IMR-90 (cell line): Measurements from ENCODE around the gene TCF7L1. TPM values are rescaled to one million over a fixed set of nuclear protein-coding genes. Genes with fewer than 3 reads are reported as not detected.

Experiments
- ATAC-seq: fragments of 200-7000 bp; cut with Tn5 transposase; 2 replicates; pipeline ENCODE4 v1.9.1; 2020; ENCODE audit warnings: low read depth, mild to moderate bottlenecking, moderate library complexity
- BruUV-seq: library from RNA; stranded (reverse); fragments of 400-500 nt; replicated peaks from 2 replicates; lab custom pipeline; 2021; lab: Mats Ljungman, UMichigan
- CTCF ChIA-PET: fragments of 300-600 bp; formaldehyde crosslinking; extraction: SDS; loops from one replicate; lab custom pipeline; 2021; ENCODE audit warnings: antibody characterized with exemption; lab: Yijun Ruan, JAX
- POLR2A ChIA-PET: fragments of 300-600 bp; sonication (Branson Sonifier 250); formaldehyde crosslinking; loops from one replicate; lab custom pipeline; 2022; ENCODE audit warnings: antibody characterized with exemption; ENCODE audit not compliant: unreplicated experiment; lab: Charles Lee
- DNase-seq: peaks from one replicate; pipeline ENCODE4 v3.0.0; 2013
- H2AFZ ChIP-seq: replicated peaks from 2 replicates; pipeline ENCODE3; 2013; ENCODE audit warnings: low read length, mild to moderate bottlenecking; ENCODE audit not compliant: poor library complexity
- H2AK5ac ChIP-seq: 2 replicates; pipeline ENCODE4 v1.6.1; 2013; ENCODE audit warnings: low read depth, low read length, inconsistent platforms
- H2AK9ac ChIP-seq: replicated peaks from 2 replicates; pipeline ENCODE3; 2013; ENCODE audit warnings: mild to moderate bottlenecking, low read depth, low read length, moderate library complexity; ENCODE audit not compliant: poor library complexity
- H2BK120ac ChIP-seq: 2 replicates; pipeline ENCODE4 v1.6.1; 2013; ENCODE audit warnings: low read depth, low read length, inconsistent platforms
- H2BK15ac ChIP-seq: 3 replicates; pipeline ENCODE4 v1.6.1; 2013; ENCODE audit warnings: low read depth, low read length, inconsistent platforms
- H2BK20ac ChIP-seq: 2 replicates; pipeline ENCODE4 v1.6.1; 2013; ENCODE audit warnings: low read depth, mild to moderate bottlenecking, inconsistent platforms, low read length, moderate library complexity
- H2BK5ac ChIP-seq: 2 replicates; pipeline ENCODE4 v1.6.1; 2013; ENCODE audit warnings: mild to moderate bottlenecking, low read depth, low read length, inconsistent platforms; ENCODE audit not compliant: poor library complexity, severe bottlenecking
- H3K14ac ChIP-seq: replicated peaks from 2 replicates; pipeline ENCODE4 v1.6.1; 2013; ENCODE audit warnings: low read depth, low read length, inconsistent platforms
- H3K18ac ChIP-seq: 2 replicates; pipeline ENCODE4 v1.6.1; 2013; ENCODE audit warnings: low read depth, low read length, control low read depth
- H3K23ac ChIP-seq: 2 replicates; pipeline ENCODE4 v1.6.1; 2013; ENCODE audit warnings: low read depth, low read length, inconsistent platforms
- H3K27ac ChIP-seq: 2 replicates; pipeline ENCODE4 v1.5.1; 2013; ENCODE audit warnings: mild to moderate bottlenecking, control low read depth, low read length; ENCODE audit not compliant: insufficient read depth
- H3K27me3 ChIP-seq: 2 replicates; pipeline ENCODE4 v1.6.1; 2013; ENCODE audit warnings: low read length; ENCODE audit not compliant: control insufficient read depth, insufficient read depth
- H3K36me3 ChIP-seq: 2 replicates; pipeline ENCODE4 v1.6.1; 2013; ENCODE audit warnings: low read length, mixed read lengths; ENCODE audit not compliant: control insufficient read depth, insufficient read depth
- H3K4ac ChIP-seq: 2 replicates; pipeline ENCODE4 v1.6.1; 2013; ENCODE audit warnings: low read depth, low read length, inconsistent platforms
- H3K4me1 ChIP-seq: 2 replicates; pipeline ENCODE4 v1.6.1; 2013; ENCODE audit warnings: low read length, mixed read lengths; ENCODE audit not compliant: control insufficient read depth, insufficient read depth
- H3K4me2 ChIP-seq: 2 replicates; pipeline ENCODE4 v1.6.1; 2013; ENCODE audit warnings: low read depth, mild to moderate bottlenecking, control low read depth, low read length, moderate library complexity
- H3K4me3 ChIP-seq: 2 replicates; pipeline ENCODE4 v1.5.1; 2013; ENCODE audit warnings: low read depth, mild to moderate bottlenecking, control low read depth, low read length, moderate library complexity; ENCODE audit not compliant: insufficient read depth
- H3K56ac ChIP-seq: 2 replicates; pipeline ENCODE4 v1.6.1; 2013; ENCODE audit warnings: low read length, inconsistent platforms; ENCODE audit not compliant: insufficient read depth; ENCODE audit errors: extremely low read depth
- H3K79me1 ChIP-seq, 2 experiments: 2 replicates each; pipeline ENCODE4 v1.6.1; 2013; ENCODE audit warnings: low read length in 2 of 2, inconsistent platforms in 1 of 2, low read depth in 1 of 2
- H3K9ac ChIP-seq: 2 replicates; pipeline ENCODE4 v1.6.1; 2013; ENCODE audit warnings: low read depth, low read length, control low read depth
- H3K9me1 ChIP-seq: 2 replicates; pipeline ENCODE4 v1.6.1; 2013; ENCODE audit warnings: low read length, inconsistent platforms; ENCODE audit not compliant: insufficient read depth
- H3K9me3 ChIP-seq: 2 replicates; pipeline ENCODE4 v1.6.1; 2013; ENCODE audit warnings: low read length; ENCODE audit not compliant: control insufficient read depth, insufficient read depth
- H4K20me1 ChIP-seq: 2 replicates; pipeline ENCODE4 v1.6.1; 2013; ENCODE audit warnings: low read length, inconsistent platforms; ENCODE audit not compliant: insufficient read depth
- H4K5ac ChIP-seq: 2 replicates; pipeline ENCODE4 v1.6.1; 2013; ENCODE audit warnings: mild to moderate bottlenecking, low read depth, low read length, control low read depth
- H4K8ac ChIP-seq, 2 experiments: 2 replicates each; pipeline ENCODE4 v1.6.1; 2013; ENCODE audit warnings: low read depth in 2 of 2, low read length in 2 of 2, control low read depth in 1 of 2, inconsistent platforms in 1 of 2
- H4K91ac ChIP-seq: 2 replicates; pipeline ENCODE4 v1.6.1; 2013; ENCODE audit warnings: low read depth, low read length, inconsistent platforms; ENCODE audit not compliant: insufficient read depth
- CHD1 ChIP-seq: IDR thresholded peaks from 2 replicates; pipeline ENCODE4 v1.6.1; 2012; ENCODE audit warnings: low read depth, low read length, improper control_type of control experiment
- MXI1 ChIP-seq: IDR thresholded peaks from 2 replicates; pipeline ENCODE4 v1.6.1; 2012; ENCODE audit warnings: low read depth, mild to moderate bottlenecking, low read length, moderate library complexity, borderline replicate concordance
- RFX5 ChIP-seq: IDR thresholded peaks from 2 replicates; pipeline ENCODE4 v1.8.0; 2012; ENCODE audit warnings: low read depth, mild to moderate bottlenecking, low read length, moderate library complexity
- WGBS, 2 experiments: methylation state at CpG; one replicate each; pipeline versions ENCODE4 v1.1.5 to v1.1.7; 2013; ENCODE audit warnings: missing lambda C conversion rate in 2 of 2; ENCODE audit not compliant: insufficient read length in 1 of 2; ENCODE audit errors: extremely low coverage in 2 of 2; 5-methylcytosine and 5-hydroxymethylcytosine counted together
- dilution Hi-C: fragments of 300-500 bp; cut with HindIII; formaldehyde crosslinking; loops from one replicate; pipeline ENCODE4 v1.14.3; 2018; ENCODE audit warnings: low sequenced_read_pairs; ENCODE audit not compliant: unreplicated experiment
- in situ Hi-C: fragments of 300-500 bp; cut with MboI; formaldehyde crosslinking; loops from 3 replicates; pipeline ENCODE4 v1.14.3; 2019; ENCODE audit warnings: low sequenced_read_pairs, inconsistent platforms, mixed read lengths
- intact Hi-C: fragments of 100-400 bp; cut with micrococcal nuclease; formaldehyde crosslinking; loops from 2 replicates; pipeline ENCODE4 v1.10.0; 2022
- polyA plus RNA-seq, 3 experiments: library from polyadenylated mRNA; depleted of rRNA; stranded (reverse); fragments of >200 nt; gene quantifications; 2 replicates each; pipeline ENCODE4 v1.2.3, GENCODE V29; 2012; ENCODE audit warnings: low replicate concordance in 1 of 3
- total RNA-seq: library from RNA; depleted of rRNA; stranded (reverse); fragments of >200 nt; gene quantifications from 2 replicates; pipeline ENCODE4 v1.2.3, GENCODE V29; 2012

Gene TCF7L1
- total and polyA plus RNA-seq, 2 of the 4 experiments (the other 2 are of a cell fraction): 0.72 to 11.1 TPM

DNA sequence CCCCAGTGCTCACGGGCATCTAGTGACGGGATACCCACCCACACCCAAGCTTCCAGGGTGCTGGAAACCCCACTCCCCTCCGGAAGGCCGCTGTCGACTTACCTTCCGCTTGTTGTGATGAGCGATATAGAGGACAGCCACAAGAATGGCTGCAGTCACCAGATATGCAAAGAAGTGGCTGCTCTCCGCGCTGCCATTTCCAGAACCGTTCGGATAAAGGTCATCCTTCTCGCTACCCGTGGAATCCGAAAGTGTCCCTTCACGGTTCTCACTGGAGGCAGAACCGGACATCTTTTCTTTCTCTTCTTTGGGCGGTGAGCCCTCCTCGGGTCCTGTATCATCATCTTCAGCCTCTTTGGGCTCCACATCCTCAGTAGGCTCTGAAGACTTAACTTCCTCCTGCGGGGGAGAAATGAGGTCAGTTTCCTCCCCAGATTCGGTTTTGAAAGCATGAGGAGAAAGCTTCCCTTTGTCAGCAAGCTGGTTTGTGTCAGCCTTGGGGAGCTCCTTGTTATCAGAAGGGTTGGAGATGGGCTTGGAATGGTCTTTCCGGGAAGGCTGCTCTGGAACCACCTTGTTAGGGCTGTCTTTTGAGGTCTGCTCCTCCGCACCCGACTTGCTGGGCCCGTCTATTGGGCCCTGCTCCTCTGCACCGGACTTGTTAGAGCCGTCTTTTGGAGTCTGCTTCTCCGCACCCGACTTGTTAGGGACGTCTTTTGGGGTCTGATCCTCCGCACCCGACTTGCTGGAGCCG lies 193.4 kb downstream of the TCF7L1 start (continued):
- TF ChIP-seq MXI1 (no peak), CHD1 (no peak)

DNA sequence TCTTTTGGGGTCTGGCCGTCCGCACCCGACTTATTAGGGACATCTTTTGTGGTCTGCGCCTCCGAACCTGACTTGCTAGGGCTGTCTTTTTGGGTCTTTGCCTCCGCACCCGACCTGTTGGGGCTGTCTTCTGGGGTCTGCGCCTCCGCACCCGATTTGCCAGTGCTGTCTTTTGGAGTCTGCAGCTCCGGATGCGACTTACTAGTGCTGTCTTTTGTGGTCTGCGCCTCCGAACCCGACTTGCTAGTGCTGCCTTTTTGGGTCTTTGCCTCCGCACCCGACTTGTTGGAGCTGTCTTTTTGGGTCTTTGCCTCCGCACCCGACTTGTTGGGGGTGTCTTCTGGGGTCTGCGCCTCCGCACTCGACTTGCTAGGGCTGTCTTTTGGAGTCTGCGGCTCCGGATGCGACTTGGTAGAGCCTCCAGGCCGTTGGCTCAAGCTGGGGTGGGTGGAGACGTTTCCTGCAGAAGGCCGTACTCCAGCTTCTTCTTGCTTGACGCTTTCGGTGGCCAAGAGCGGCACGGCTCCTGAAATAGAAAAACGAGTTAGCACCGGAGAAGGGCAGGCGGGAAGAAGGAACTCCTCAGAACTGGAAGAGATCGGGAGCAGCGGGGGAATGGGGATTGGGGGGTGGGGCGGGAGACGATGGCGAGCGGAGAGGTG lies 194.1 kb downstream of the TCF7L1 start:
- Histone ChIP-seq H3K36me3 (peaks cover 36% of the 10 kb centered on the region), H2BK120ac (peak overlapping the region; percentile 58; the same call in 1 of the 2 replicates), H4K91ac (peak overlapping the region; percentile 72; the same call in 1 of the 2 replicates), H2AFZ (peak overlapping the region; percentile 99), H3K9me1 (peaks cover 8% of the 10 kb centered on the region), H3K4me2 (peak overlapping the region; percentile 100), H3K14ac (peak overlapping the region; percentile 94), H2AK9ac (peak overlapping the region; percentile 60), H4K5ac (peak overlapping the region; percentile 36), H2BK20ac (no peak overlapping the region), H2AK5ac (peak overlapping the region; percentile 70), H3K79me1 (peaks cover 3 to 57% of the 10 kb centered on the region in 2 experiments), H4K20me1 (peaks cover 37% of the 10 kb centered on the region), H2BK5ac (peak overlapping the region; percentile 64), H3K56ac (peak overlapping the region; percentile 63; the same call in 1 of the 2 replicates), H3K9ac (peak overlapping the region; percentile 69), H3K27me3 (no peaks in the 10 kb centered on the region), H2BK15ac (no peak overlapping the region; the same call in 2 of the 3 replicates), H3K4me1 (peaks cover 7% of the 10 kb centered on the region), H3K27ac (peak overlapping the region; percentile 77), H3K23ac (peak overlapping the region; percentile 91), H3K4ac (peak overlapping the region; percentile 90), H3K18ac (peak overlapping the region; percentile 10; the same call in 1 of the 2 replicates), H4K8ac (peak overlapping the region; percentile 90 to 92), H3K4me3 (peak overlapping the region; percentile 57), H3K9me3 (no peaks in the 10 kb centered on the region)
- ATAC-seq (peak; percentile 43), DNase-seq (peak; percentile 45)
- 5% methylated on average over 17 of the region's 41 CpGs; no CpG with 5 or more reads in 1 of the 2 experiments for WGBS, 2 experiments
- in situ Hi-C loops: no loop called here
- CTCF ChIA-PET: interaction anchor here (0.6 kb wide), 2 partner anchors 9 to 864 kb away, joined by 3 read pairs; no protein-coding TSS in a partner anchor
- dilution Hi-C loops: no loop called here
- intact Hi-C loops: loop anchor here (1.0 to 5.0 kb wide), 2 partner anchors 27 to 225 kb away; partner anchors contain the start of genes ELMOD3 and RETSAT
- TSS peak; percentile 95 for BruUV-seq
- POLR2A ChIA-PET: interaction anchor here (0.6 to 1.3 kb wide), 3 partner anchors 27 to 284 kb away, joined by 3 to 6 read pairs (median 5); partner anchors contain the start of genes C2orf68, ELMOD3 and RETSAT
- TF ChIP-seq RFX5 (no peak), MXI1 (0 out of 2 replicates have a peak, but pooled peaks have one; percentile 25)
